HepG2 (cell line): ENCODE results near the gene LHPP. TPM values are rescaled to one million over a fixed set of nuclear protein-coding genes. Genes with fewer than 3 reads are reported as not detected.

Experiments used
- CEBPB ChIP-seq: IDR thresholded peaks from 2 replicates; pipeline ENCODE4 v1.6.1; 2011; ENCODE audit warnings: low read depth, low read length, improper control_type of control experiment, borderline replicate concordance
- HNF4G ChIP-seq, 2 experiments: sonication (generic) in 1 of 2; formaldehyde crosslinking in 1 of 2; IDR thresholded peaks; 2 replicates each; pipeline versions ENCODE4 v1.4.0 to v1.6.1; 2011 to 2020; ENCODE audit warnings: borderline replicate concordance in 2 of 2, low read depth in 2 of 2, mild to moderate bottlenecking in 2 of 2, low read length in 1 of 2, missing genetic modification reagents in 1 of 2, moderate library complexity in 1 of 2
- NAIF1 ChIP-seq: sonication (generic); formaldehyde crosslinking; IDR thresholded peaks from 2 replicates; pipeline ENCODE4 v1.5.0; 2020; ENCODE audit warnings: mild to moderate bottlenecking, missing genetic modification reagents, borderline replicate concordance
- STAT5B ChIP-seq: sonication (generic); formaldehyde crosslinking; IDR thresholded peaks from 2 replicates; pipeline ENCODE4 v1.4.0; 2020; ENCODE audit warnings: missing genetic modification reagents
- ZBTB26 ChIP-seq: IDR thresholded peaks from 2 replicates; pipeline ENCODE4 v1.6.1; 2016; ENCODE audit warnings: missing compliant biosample characterization, missing genetic modification reagents, borderline replicate concordance
- ZNF496 ChIP-seq: sonication (generic); formaldehyde crosslinking; IDR thresholded peaks from 2 replicates; pipeline ENCODE4 v1.8.1; 2023; ENCODE audit warnings: mild to moderate bottlenecking, moderate library complexity, missing genetic modification reagents; ENCODE audit not compliant: insufficient replicate concordance
- ZNF768 ChIP-seq: sonication (generic); formaldehyde crosslinking; IDR thresholded peaks from 2 replicates; pipeline ENCODE4 v1.4.0; 2020; ENCODE audit warnings: missing genetic modification reagents
- ZNF781 ChIP-seq: sonication (generic); formaldehyde crosslinking; IDR thresholded peaks from 2 replicates; pipeline ENCODE4 v1.5.1; 2020; ENCODE audit warnings: borderline replicate concordance, mild to moderate bottlenecking, missing genetic modification reagents; ENCODE audit errors: not compliant biosample characterization
- polyA plus RNA-seq, 8 experiments: library from polyadenylated mRNA; depleted of rRNA in 3 of 8; stranded (reverse) in 7 of 8; unstranded in 1 of 8; fragments of >200 nt; fragmentation: Illumina TruSeq in 4 of 8; extraction: Trizol in 4 of 8; gene quantifications; 2 replicates each; pipeline versions ENCODE4 v1.2.1 to v1.2.3, GENCODE V29; 2011 to 2016; ENCODE audit warnings: low read depth in 4 of 8, missing spikeins in 1 of 8, mixed read lengths in 1 of 8; ENCODE audit not compliant: insufficient read depth in 1 of 8
- total RNA-seq, 5 experiments: library from RNA; depleted of rRNA; stranded (reverse); fragments of >200 nt; fragmentation: Illumina TruSeq; extraction: Trizol; gene quantifications; 2 replicates each; pipeline ENCODE4 v1.2.3, GENCODE V29; 2016; ENCODE audit warnings: low read depth in 1 of 5
- TF ChIP-seq, protein P1 (sequence below): IDR thresholded peaks from 2 replicates; pipeline ENCODE4 v1.4.0; 2020; ENCODE audit warnings: mild to moderate bottlenecking, missing genetic modification reagents
- TF ChIP-seq, protein P2 (sequence below): sonication (generic); formaldehyde crosslinking; IDR thresholded peaks from 2 replicates; pipeline ENCODE4 v1.4.0; 2020; ENCODE audit warnings: low read depth, mild to moderate bottlenecking, missing genetic modification reagents

LHPP gene
- total and polyA plus RNA-seq, 2 of the 13 experiments (the other 11 are each of a cell fraction or from before 2014, with no cell fraction given) = 5.2 to 13.1 TPM

- TF ChIP-seq, protein P1, sequence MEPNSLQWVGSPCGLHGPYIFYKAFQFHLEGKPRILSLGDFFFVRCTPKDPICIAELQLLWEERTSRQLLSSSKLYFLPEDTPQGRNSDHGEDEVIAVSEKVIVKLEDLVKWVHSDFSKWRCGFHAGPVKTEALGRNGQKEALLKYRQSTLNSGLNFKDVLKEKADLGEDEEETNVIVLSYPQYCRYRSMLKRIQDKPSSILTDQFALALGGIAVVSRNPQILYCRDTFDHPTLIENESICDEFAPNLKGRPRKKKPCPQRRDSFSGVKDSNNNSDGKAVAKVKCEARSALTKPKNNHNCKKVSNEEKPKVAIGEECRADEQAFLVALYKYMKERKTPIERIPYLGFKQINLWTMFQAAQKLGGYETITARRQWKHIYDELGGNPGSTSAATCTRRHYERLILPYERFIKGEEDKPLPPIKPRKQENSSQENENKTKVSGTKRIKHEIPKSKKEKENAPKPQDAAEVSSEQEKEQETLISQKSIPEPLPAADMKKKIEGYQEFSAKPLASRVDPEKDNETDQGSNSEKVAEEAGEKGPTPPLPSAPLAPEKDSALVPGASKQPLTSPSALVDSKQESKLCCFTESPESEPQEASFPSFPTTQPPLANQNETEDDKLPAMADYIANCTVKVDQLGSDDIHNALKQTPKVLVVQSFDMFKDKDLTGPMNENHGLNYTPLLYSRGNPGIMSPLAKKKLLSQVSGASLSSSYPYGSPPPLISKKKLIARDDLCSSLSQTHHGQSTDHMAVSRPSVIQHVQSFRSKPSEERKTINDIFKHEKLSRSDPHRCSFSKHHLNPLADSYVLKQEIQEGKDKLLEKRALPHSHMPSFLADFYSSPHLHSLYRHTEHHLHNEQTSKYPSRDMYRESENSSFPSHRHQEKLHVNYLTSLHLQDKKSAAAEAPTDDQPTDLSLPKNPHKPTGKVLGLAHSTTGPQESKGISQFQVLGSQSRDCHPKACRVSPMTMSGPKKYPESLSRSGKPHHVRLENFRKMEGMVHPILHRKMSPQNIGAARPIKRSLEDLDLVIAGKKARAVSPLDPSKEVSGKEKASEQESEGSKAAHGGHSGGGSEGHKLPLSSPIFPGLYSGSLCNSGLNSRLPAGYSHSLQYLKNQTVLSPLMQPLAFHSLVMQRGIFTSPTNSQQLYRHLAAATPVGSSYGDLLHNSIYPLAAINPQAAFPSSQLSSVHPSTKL = no peak
- TF ChIP-seq ZBTB26 (no peak), CEBPB (no peak), HNF4G (IDR thresholded peaks at IDR 0.05; ENCODE audit: borderline replicate concordance, low read depth, low read length) (no peak), HNF4G (CRISPR knock-in tag; IDR thresholded peaks at IDR 0.05; ENCODE audit: borderline replicate concordance, low read depth) (no peak), ZNF768 (CRISPR knock-in tag) (no peak), ZNF781 (no peak), NAIF1 (no peak), ZNF496 (CRISPR knock-in tag) (no peak), STAT5B (CRISPR knock-in tag) (no peak)
- TF ChIP-seq, protein P2, sequence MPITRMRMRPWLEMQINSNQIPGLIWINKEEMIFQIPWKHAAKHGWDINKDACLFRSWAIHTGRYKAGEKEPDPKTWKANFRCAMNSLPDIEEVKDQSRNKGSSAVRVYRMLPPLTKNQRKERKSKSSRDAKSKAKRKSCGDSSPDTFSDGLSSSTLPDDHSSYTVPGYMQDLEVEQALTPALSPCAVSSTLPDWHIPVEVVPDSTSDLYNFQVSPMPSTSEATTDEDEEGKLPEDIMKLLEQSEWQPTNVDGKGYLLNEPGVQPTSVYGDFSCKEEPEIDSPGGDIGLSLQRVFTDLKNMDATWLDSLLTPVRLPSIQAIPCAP (CRISPR knock-in tag) = no peak
- TF ChIP-seq, all 625 proteins: peak for 0
Measured at GRCh38 chr10:124508070-124508667, 46.5 kb downstream of the LHPP start (continued).
